ENCODE measurements around the gene UBAC2.
"Not testable (repeated sequence)": the region's sequence is repeated elsewhere in the genome, so short reads cannot be mapped to it uniquely, and the experiment has no call there.

Gene UBAC2

GRCh38 chr13:99215184-99215830, 14.7 kb downstream of the UBAC2 start:
- peak in 2 of 4 experiments; percentile 28 to 33 for DNase-seq

- peak in 1 of 4 experiments; percentile 6 for DNase-seq
These were observed 16.9 kb downstream of the UBAC2 start for GRCh38 chr13:99217461-99218110.

GRCh38 chr13:99218126-99218525, 17.5 kb downstream of the UBAC2 start:
- no peak for DNase-seq

DNA sequence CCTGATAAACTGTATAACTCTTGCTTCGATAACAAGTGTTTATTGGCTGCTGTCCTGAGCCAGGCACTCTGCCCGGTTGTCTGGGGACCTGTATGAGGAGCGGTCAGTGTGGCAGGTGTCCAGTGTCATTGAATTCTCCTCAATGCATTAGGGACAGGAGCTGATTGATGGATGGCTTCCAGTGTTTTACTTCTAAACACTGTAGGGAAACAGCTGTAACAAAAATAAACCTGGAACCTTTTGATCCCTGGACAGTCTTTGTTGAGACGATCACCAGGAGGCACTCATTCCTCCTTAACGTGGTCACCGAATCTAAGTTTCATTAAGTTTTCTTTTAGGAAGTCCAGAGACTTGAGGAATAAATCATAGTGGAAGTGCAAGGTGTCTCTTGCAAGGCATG, 17.9 kb downstream of the UBAC2 start:
- no peak for DNase-seq

GRCh38 chr13:99218969-99219368, 18.3 kb downstream of the UBAC2 start:
- peak in 2 of 4 experiments; percentile 9 to 26 for DNase-seq

- no peak for DNase-seq
These were observed 19.7 kb downstream of the UBAC2 start for GRCh38 chr13:99220199-99220935.

GRCh38 chr13:99221567-99222239, 21.0 kb downstream of the UBAC2 start:
- no peak for DNase-seq

DNA sequence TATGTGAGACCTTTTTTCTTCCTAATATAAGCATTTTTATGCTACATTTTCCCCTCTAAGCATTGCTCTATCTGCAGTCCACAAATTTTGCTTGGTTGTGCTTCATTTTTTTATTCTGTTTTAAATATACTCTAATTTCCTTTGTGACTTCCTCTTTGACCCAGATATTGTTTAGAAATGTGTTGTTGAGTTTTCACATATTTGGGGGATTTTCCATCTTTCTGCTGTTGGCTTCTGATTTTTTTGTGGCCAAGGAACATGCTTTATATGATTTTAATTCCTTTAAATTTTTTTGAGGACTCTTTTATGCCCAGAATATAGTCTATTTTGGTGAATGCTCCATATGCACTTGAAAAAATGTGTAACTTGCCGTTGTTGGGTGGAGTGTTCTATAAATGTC, 22.9 kb downstream of the UBAC2 start:
- DNase-seq: no peak

DNA sequence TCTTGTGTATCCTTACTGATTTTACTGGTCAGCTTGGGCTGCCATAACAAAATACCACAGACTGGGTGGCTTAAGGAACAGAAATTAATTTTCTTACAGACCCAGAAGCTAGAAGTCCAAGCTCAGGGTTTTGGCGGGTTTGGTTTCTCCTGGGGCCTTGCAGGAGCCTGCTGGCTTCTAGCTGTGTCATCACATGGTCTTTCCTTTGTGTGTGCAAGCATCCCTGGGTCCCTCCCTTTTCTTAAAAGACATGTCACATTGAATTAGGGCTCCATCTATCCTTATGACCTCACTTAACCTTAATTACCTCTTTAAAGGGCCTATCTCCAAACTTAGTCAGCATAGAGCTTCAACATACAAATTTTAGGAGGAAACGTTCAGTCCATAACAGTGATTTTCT, 23.4 kb downstream of the UBAC2 start:
- DNase-seq: no peak

- DNase-seq: no peak
These were observed 24.4 kb downstream of the UBAC2 start for GRCh38 chr13:99225078-99225477.

DNA sequence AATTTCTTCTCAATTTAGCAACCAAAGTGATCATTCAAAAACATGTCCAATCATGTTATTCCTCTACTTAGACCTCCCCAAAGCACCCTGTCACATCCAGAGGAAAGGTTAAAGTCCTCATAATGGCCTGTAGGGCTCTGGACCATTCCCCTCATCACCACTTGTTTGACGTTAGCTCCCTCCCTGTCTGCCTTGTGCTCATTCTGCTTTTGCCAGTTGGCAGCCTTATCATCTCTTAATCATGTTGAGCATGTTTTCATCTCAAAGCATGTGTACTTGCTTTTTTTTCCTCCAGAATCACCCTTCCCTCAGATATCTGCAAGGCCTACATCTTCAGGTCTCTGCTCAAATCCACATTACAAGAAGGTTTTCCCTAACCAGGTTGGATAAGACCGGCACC, 25.9 kb downstream of the UBAC2 start:
- no peak for DNase-seq

DNA sequence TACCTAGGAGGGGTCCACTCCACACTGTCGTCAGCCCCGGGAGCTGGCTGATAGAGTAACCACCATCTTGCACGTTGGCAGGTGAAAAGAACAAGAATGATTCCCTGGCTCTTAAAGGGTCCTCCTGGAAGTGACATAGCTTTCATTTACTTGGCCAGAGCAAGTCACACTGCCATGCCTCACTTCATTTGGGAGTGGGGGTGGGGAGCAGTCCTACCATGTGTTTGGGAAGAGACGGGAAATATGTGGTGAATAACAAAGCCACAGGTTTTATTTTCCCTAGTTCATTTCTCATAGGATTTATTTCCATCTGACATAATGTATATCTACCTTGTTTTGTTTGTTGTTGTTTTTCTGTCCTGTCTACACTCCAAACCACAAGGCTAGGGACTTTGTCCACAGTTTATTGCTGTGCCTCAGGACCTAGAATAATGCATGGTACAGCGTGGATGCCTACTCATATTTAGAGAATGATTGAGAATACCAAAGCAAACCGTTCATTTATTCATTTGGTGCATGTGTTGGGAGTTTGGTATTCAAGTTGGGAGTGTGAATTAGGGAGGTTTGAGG, 26.8 kb downstream of the UBAC2 start:
- DNase-seq: no peak

- DNase-seq: no peak
These were observed 27.4 kb downstream of the UBAC2 start for GRCh38 chr13:99227909-99228688.

DNA sequence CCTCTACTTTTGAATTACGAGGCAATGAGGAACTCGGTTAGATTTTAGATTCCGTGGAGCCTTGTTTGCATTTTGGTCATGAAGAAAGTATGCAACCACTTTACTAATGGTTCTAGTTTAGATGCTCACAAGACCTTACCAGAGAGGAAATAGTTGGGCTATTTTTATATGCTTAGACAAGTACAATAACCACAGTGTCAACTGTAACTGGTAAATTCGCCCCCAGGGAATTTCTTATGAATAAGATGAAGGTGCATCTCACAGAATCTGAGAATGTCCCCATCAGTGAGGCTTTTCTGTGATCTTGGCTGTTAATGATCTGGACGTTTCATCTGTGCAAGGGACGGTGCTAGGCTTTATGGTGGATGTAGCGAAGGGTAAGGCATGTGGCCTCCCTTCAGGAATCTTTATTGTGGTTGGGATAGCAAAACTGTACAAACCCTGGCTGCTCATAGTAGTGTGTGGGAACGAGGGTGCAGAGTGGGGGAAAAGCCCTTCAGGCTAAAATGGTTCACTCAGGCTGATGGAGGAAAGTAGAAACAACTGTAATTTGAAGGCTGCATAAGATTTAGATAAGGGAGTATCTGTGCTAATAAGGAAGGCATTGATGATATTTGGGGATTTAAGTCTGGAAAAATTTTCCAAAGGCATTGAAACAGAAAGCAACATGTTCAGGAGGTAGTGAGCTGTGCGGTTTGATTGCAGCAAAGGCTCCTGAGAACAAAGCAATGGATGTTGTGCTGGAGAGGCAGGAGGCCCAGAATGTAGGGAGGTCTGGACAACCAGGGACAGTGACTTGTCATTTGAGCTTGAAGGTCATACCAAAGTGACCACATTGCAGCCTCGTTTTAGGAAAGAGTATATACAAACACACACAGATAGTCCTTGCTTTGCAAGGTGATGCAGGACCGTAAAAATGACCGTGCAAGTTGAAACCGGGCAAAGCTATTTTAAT, 28.4 kb downstream of the UBAC2 start:
- no peak for DNase-seq

DNA sequence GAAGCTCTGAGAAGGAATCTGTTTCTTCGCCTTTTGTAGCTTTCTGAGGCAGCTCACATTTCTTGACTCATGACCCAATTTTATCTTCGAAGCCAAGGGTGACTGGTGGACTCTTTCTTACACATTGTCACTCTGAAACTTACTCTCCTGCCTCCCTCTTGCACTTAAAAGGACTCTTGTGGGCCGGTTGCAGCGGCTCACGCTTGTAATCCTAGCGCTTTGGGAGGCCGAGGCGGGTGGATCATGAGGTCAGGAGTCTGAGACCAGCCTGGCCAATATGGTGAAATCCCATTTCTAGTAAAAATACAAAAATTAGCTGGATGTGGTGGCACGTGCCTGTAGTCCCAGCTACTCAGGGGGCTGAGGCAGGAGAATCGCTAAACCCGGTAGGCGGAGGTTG, 29.9 kb downstream of the UBAC2 start:
- not testable (repeated sequence) for DNase-seq

- DNase-seq: no peak
These were observed 30.3 kb downstream of the UBAC2 start for GRCh38 chr13:99230991-99231390.

DNA sequence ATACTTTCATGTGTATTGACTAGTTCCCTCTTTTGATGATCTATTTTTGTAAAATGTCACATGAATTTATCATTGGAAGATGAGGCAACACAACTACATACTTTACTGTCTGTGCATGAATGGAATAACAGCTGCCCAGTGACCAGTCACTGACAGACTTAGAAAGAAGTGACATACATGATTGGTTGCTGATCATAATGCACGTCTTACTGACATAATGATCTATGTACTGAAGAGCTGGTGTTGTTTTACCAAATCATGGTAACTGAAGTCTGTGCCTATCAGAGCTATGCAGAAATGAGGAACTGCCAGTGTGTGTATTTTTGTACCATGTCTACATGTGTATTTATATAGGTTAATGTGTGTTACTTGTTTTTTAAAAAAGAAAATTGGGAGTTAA, 31.1 kb downstream of the UBAC2 start:
- DNase-seq: no peak

DNA sequence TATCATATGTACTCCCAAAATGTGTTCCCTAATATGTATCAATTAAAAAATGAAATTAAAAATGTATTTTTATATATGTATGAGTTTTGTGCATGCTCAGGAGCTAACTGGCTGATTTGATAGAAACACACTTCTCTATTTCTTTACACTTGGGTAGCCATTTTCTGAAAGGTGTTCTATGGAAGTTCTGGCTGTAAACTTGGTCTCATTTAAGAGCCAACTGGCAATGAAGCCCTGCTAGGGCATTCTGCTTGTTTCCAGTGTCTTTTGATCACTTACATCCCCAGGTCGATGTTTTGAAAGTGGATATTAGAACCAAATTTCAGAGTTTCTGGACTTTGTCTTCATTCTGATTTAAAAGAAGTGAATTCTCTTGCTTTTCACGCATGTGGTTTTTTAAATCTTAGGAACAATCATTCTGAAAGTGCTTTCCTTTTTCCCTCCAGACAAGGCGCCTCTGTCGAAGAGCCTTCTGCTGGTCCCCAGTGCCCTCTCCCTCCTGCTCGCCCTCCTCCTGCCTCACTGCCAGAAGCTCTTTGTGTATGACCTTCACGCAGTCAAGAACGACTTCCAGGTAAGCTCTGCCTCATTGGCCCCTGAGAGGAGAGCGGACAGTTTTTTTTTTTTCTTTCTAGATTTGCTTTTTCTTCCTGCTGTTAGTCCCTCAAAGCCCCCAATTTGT, 37.5 kb downstream of the UBAC2 start:
- DNase-seq: no peak

DNA sequence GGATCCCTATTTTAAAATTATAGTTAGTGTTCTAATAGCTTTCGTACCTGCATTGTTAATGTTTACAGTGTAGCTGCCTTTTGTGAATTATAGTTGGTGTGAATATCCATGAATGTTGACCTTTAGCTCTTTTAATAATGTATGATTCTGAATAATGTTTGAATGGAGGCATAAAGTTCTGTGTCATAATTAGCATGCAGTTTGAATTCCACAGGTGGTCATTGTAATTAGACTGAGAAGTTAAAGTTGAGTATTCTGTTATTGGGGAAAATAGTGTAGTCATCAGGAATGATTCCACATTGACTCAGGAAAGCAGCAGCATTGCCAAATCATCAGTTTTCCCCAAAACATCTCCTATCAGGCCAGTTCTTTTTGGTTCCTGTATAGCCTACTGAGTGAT, 45.4 kb downstream of the UBAC2 start:
- DNase-seq: no peak

GRCh38 chr13:99249178-99249577, 48.5 kb downstream of the UBAC2 start:
- not testable (repeated sequence) for DNase-seq

GRCh38 chr13:99249606-99250005, 49.0 kb downstream of the UBAC2 start:
- DNase-seq: not testable (repeated sequence)
